DMS53 treated with DMSO at 0.1 percent for 48 hours (cell line): Measurements from ENCODE around the gene BCR.

Experiments used
- DNase-seq: peaks from one replicate; lab custom pipeline; 2025; ENCODE audit not compliant: unreplicated experiment; lab: John Stamatoyannopoulos, UW

The BCR gene

GRCh38 chr22:23193882-23194281 is 13.6 kb downstream of the BCR start:
- DNase-seq: no peak

DNA sequence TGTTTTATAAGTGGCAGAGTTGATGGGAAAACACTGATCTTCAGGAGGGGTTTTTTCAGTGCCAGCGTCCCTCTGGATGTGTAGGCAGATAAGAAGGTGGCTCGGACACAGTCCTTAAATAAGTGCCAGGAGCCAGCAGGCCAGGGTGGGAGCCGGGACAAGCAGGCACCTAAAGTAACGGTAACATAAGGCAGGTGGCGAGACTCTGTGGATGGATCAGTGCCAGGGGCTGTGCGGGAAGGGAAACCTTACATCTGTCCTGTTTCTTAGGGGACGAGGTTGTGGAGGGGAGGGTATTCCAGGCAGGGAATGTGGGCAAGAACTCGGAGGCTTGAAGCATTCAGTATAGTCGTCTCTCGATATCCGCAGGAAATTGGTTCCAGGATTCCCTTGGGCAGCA is 15.9 kb downstream of the BCR start:
- no peak for DNase-seq

GRCh38 chr22:23197836-23198235 is 17.5 kb downstream of the BCR start:
- no peak for DNase-seq

GRCh38 chr22:23199159-23199558 is 18.9 kb downstream of the BCR start:
- no peak for DNase-seq

- no peak for DNase-seq
These were observed 20.6 kb downstream of the BCR start for GRCh38 chr22:23200898-23201297.

DNA sequence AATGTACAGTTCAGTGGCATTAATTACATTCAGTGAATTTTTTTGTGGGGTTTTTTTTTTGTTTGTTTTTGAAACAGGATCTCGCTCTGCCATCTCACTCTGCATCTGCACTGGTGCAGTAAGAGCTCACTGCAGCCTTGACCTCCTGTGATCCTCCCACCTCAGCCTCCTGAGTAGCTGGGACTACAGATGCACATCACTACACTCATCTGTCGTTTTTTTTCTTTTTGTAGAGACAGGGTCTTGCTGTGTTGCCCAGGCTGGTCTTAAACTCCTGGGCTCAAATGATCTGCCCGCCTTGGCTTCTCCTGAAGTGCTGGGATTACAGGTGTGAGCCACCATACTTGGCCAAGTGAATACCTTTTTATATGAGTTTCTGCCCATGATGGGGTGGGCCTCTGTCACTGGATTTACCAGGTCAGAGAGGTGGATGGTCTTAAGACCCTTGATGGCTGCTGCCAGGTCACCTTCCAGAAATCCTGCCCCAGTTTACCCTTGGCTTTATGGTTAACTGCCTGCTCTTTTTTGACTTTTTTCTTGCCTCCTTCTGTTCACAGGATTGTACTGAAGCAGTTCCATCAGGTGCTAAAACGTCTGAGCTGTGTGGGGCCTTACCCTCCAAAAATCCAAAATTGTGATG is 22.6 kb downstream of the BCR start:
- no peak for DNase-seq

GRCh38 chr22:23203452-23204124 is 23.3 kb downstream of the BCR start:
- no peak for DNase-seq

DNA sequence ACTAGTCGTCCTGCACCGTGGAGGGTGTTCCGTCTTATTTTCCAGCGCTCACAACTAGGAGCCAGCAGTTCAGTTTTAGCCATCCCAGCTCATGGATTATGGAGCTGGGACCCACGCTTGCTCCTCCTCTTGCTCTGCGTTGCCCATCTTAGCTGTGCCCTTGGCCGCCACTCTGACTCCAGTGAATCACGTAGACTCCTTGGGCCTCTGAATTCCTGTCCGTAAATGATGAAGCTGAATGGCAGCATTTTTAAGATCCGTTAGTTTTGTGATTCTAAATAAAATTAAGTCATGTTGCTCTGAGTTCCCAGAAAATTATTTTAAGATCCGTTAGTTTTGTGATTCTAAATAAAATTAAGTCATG is 23.8 kb downstream of the BCR start:
- DNase-seq: no peak

GRCh38 chr22:23204541-23205157 is 24.3 kb downstream of the BCR start:
- no peak for DNase-seq

DNA sequence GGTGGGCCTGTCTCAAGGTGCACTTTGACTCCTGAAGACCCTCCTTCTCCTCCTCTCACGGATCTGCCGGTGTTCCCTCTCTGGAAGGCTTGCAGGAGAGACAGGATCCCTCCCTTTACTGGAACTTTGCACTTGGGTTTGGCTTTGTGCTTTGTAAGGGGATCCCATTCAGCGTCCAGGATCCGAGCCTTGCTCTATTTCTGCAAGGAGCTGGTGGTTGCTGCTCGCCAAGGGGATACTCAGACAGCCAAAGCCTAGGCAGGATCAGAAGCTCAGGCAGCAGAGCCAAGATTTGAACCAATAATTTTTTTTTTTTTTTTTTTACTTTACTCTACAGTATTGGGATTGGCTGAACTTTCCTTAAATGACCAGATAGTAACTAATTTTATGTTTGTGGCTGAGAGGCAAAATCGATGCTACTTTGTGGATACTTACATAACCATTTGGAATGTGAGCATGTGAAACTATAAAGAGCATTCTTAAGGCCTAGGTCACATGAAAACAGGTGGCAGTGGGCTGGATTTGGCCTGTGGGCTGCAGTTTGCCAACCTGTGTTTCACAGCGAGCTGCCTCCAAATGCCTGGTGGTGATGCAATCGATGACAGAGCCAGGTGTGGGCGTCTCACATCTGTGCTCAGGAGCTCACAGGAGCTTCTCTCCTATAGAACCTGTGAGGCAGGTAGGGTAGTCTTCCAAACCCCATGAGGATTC is 25.2 kb downstream of the BCR start:
- peak; percentile 4 for DNase-seq

- no peak for DNase-seq
These were observed 26.6 kb downstream of the BCR start for GRCh38 chr22:23206915-23207314.

DNA sequence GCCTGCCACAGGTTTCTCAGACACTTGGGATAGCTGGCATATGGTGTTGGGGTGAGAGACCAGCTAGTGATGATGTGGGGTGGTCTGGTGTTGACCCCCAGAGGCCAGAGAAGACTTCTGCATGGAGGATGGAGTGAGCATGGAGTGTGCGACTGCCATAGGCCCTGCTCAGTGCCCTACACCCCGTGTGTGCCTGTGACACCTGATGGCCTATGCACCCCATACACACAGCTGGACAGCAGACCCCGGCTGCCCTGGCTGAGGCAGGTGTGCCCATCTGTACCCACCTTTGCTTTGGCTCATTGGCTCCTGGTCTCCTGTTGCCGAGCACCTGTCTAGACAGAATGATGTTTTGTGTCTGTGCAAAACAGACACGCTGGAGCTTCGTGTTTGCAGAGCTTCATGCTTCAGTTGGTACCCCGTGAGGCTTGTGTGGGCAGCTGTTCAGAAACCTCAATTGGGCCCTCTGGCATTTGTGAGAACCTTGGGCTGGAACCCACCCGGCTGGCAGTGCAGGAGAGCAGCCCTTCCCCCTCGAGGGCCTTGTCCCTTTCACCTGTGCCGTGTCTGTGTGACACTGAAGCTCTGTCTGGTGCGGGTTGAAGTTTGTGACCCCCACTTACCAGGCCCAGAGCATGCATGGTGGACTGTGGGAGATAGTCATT is 27.6 kb downstream of the BCR start:
- DNase-seq: peak; percentile 67

DNA sequence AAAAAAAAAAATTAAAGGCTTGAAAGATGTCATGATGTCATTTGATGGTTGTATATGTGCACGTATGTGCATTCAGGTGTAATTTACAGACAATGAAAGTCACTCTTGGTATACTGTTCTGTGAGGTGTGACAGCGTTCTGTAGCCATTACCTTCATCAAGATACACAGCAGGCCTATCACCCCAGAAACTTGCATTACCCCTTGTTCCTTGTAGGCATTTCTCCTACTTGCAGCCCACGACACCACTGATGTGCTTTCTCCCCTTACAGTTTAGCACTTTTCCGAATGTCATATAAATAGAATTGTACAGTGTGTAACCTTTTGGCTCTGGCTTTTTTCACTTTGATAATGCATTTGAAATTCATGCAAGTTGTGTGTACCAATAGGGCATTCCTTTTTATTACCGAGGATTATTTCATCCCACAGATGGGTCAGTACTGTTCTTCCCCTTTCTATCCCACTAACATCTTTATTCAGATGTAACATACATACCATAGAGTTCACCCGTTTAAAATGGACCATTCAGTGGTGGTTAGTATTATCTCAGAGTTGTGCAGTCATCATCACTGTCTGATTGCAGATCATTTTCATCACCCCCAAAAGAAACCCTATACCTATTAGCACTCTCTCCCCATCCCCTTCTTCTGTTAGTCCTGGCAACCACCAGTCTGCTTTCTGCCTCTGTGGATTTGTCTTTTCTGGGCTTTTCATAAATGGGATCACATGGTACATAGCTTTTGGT is 30.3 kb downstream of the BCR start:
- DNase-seq: no peak

GRCh38 chr22:23211622-23212021 is 31.3 kb downstream of the BCR start:
- no peak for DNase-seq

DNA sequence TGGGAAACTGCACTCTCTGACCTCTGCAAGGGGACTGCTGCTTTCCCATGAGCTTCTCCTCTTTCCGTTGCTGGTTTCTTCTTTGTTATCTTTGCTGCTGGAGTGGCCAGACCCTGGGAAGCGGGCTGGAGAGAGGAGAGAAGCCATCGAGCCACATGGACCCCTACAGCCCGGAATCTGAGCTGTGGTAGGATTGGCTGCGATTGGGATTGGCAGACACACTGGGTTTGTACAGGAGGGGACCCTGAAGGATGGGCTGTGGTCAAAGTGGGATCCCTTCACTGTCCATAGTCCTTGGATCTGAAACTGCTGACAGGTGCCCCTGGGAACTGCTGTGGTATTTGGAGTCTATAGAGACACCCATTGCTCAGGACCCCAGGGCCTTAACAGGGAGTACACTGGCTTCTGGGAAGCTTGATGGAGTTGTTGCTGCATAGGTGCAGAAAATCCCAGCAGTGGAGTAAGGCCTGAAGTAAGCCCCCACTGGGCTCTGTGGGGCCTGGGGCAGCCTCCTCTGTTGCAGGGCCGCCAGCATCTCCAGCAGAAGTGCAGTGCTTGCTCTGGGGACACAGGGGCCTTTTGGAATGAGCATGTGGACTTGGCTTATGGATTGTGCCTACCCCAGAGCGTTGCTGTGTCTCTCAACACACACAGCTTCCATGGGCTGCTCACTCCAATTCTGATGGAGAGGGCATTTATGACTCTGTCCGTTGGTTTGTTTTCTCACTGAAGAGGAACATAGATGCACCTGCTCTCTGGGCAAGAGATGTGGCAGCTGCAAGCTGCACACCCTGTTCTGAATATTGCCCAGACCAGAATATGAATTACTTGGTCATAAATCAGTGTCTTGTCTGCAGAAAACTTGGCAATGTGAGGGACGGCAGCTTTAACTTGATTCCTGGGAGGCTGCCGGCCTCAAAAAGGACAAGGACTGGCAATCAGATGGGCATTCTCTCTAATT is 32.0 kb downstream of the BCR start:
- peak; percentile 21 for DNase-seq

GRCh38 chr22:23213022-23213555 is 32.8 kb downstream of the BCR start:
- no peak for DNase-seq

- DNase-seq: no peak
These were observed 33.4 kb downstream of the BCR start for GRCh38 chr22:23213581-23214334.

GRCh38 chr22:23214398-23214797 is 34.1 kb downstream of the BCR start:
- DNase-seq: no peak
